ENCODE results near the gene RBBP8NL. TPM values are rescaled to one million over a fixed set of nuclear protein-coding genes. Genes with fewer than 3 reads are reported as not detected.

The RBBP8NL gene
- total RNA-seq, 2 experiments from 2014 or later, result not detected

DNA sequence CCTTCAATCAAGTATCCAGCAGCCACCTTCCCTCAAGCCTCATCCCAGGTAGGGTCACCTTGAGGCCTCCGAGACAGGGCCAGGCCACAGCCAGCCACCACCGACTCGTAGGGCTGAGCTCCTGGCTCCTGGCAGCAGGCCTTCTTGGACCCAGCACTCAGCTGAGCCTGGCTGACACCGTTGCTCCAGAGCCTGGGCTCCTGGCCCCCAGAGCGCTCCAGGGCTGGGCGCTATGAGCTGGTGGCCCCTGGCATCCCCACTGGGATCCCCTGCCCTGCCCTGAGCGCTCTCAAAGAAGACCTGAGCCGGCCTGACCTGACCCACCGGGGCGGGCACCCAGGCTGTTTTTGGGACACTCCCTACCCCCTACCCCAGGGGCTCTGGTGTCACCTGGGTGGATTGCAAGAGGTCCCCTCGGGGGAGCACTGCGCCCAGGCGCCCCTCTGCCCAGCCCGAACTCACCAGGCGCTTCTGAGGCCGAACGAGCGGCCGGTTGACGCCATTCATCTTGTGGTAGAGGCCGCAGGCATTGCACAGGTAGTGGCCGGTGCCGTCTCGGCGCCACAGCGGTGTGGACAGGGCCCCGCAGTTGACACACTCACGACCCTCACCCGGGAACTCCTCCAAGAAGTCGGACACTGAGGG lies 45.7 kb upstream of the RBBP8NL start:
- H3K27ac ChIP-seq (ENCODE audit: low read depth in 1 of 2, low read length in 2 of 2), result no peak overlapping the region
- ChIA-PET CTCF (no interaction called here), POLR2A (no interaction called here)
- DNase-seq (no peak), ATAC-seq (ENCODE audit: poor library complexity) (no peak)
- no peaks in the 10 kb centered on the region for H3K4me1 Mint-ChIP-seq (ENCODE audit: low read depth)
- H3K4me1 ChIP-seq (ENCODE audit: insufficient read depth, low read length), result peaks cover 8% of the 10 kb centered on the region
- H3K9me3 Mint-ChIP-seq, result no peaks in the 10 kb centered on the region
- peaks cover 46% of the 10 kb centered on the region for H3K27me3 Mint-ChIP-seq
- H3K27me3 ChIP-seq (ENCODE audit: control insufficient read depth in 1 of 2, insufficient read depth in 2 of 2, low read length in 2 of 2), result peaks cover 49 to 51% of the 10 kb centered on the region in 2 experiments
- no peak overlapping the region for H3K27ac Mint-ChIP-seq
- peaks cover 0 to 15% of the 10 kb centered on the region in 2 experiments for H3K9me3 ChIP-seq (ENCODE audit: control insufficient read depth in 1 of 2, insufficient read depth in 1 of 2, low read length in 2 of 2)
- H3K36me3 Mint-ChIP-seq (ENCODE audit: low read depth), result no peaks in the 10 kb centered on the region
- no peak overlapping the region for H3K4me3 Mint-ChIP-seq
- intact Hi-C loops (cut with DNase I, micrococcal nuclease), result no loop called here
- TF ChIP-seq, protein P1, sequence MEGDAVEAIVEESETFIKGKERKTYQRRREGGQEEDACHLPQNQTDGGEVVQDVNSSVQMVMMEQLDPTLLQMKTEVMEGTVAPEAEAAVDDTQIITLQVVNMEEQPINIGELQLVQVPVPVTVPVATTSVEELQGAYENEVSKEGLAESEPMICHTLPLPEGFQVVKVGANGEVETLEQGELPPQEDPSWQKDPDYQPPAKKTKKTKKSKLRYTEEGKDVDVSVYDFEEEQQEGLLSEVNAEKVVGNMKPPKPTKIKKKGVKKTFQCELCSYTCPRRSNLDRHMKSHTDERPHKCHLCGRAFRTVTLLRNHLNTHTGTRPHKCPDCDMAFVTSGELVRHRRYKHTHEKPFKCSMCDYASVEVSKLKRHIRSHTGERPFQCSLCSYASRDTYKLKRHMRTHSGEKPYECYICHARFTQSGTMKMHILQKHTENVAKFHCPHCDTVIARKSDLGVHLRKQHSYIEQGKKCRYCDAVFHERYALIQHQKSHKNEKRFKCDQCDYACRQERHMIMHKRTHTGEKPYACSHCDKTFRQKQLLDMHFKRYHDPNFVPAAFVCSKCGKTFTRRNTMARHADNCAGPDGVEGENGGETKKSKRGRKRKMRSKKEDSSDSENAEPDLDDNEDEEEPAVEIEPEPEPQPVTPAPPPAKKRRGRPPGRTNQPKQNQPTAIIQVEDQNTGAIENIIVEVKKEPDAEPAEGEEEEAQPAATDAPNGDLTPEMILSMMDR (IDR thresholded peaks at IDR 0.05), result no peak
- no peak overlapping the region for H3K4me3 ChIP-seq (ENCODE audit: low read length)
- H3K36me3 ChIP-seq (ENCODE audit: insufficient read depth, low read length), result no peaks in the 10 kb centered on the region

DNA sequence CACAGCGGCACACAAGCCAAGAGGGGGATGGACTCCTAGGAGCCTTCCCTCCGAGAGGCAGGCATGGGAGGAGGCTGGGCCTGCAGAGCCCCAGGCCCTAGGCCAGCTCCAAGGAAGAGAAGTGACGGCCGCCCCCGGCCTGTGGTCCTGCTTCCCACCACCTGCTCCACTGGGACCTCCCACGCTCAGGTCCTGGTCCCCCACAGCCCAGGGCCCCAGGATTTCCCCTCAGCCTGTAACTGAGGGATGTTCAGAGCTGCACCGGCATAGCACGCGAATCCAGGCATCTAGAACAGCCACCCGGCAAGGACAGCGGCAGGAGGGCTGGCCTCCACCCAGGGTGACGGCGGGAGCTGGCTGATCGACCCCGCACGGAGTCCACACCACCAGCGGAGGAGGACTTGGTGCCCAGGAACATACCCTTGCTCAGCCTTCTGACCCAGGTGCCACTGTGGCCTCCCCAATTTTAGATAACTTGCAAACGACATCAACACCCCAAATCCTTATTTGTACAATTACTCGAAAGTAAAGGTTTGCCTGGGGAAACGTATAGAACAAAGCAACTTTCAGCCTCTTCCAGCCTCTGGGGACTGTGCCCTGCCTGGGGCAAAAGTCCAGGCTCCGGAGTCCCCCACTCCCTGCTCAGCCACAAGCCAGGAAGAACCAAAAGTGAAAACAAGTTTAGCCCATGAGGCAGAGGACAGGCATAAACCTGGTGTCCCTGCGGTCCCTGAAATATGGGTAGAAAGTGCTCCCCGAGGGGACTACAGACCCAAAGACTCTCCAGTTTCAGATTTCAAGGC lies 45.0 kb upstream of the RBBP8NL start:
- H3K9me3 Mint-ChIP-seq, result no peaks in the 10 kb centered on the region
- POLR2A ChIA-PET, result no interaction called here
- Histone ChIP-seq H3K36me3 (ENCODE audit: insufficient read depth, low read length) (no peaks in the 10 kb centered on the region), H3K27ac (ENCODE audit: low read depth in 1 of 2, low read length in 2 of 2) (no peak overlapping the region), H3K4me1 (ENCODE audit: insufficient read depth, low read length) (peaks cover 8% of the 10 kb centered on the region), H3K4me3 (ENCODE audit: low read length) (no peak overlapping the region), H3K27me3 (ENCODE audit: control insufficient read depth in 1 of 2, insufficient read depth in 2 of 2, low read length in 2 of 2) (peaks cover 42 to 45% of the 10 kb centered on the region in 2 experiments), H3K9me3 (ENCODE audit: control insufficient read depth in 1 of 2, insufficient read depth in 1 of 2, low read length in 2 of 2) (peaks cover 0 to 8% of the 10 kb centered on the region in 2 experiments)
- no peak overlapping the region for H3K27ac Mint-ChIP-seq
- TF ChIP-seq, protein P1 (IDR thresholded peaks at IDR 0.05), result no peak
- peaks cover 39% of the 10 kb centered on the region for H3K27me3 Mint-ChIP-seq
- intact Hi-C loops (cut with DNase I, micrococcal nuclease), result no loop called here
- ATAC-seq (ENCODE audit: poor library complexity) (no peak), DNase-seq (no peak)
- H3K36me3 Mint-ChIP-seq (ENCODE audit: low read depth), result no peaks in the 10 kb centered on the region
- no peak overlapping the region for H3K4me3 Mint-ChIP-seq
- H3K4me1 Mint-ChIP-seq (ENCODE audit: low read depth), result no peaks in the 10 kb centered on the region
- CTCF ChIA-PET, result no interaction called here

DNA sequence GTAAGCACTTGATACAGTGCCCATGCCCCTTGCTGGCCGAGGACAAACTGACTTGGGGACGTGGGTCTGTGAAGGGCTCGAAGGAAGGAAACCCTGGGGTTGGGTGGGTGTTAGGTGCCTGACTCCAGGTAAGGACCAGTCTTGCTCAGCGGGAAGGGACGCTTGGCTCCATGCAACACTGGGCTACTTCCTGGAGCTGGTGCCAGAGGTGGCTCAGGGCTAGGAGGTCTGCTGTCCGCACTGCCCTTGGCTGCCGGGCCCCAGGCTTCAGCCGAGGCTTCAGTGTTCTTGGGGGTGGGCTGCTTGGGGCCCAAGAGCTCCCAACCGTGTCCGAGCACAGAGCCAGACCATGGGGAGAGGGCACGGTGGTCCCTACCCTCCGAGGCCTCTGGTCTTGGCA lies 43.1 kb upstream of the RBBP8NL start:
- TF ChIP-seq, protein P1 (IDR thresholded peaks at IDR 0.05), result no peak
- H3K27ac Mint-ChIP-seq, result no peak overlapping the region
- no peak for ATAC-seq (ENCODE audit: poor library complexity)

More for the DNA sequence above, 43.1 kb upstream of the RBBP8NL start:
- ChIA-PET CTCF (no interaction called here), POLR2A (no interaction called here)
- H3K4me1 ChIP-seq (ENCODE audit: insufficient read depth, low read length), result no peaks in the 10 kb centered on the region
- no peaks in the 10 kb centered on the region for H3K4me1 Mint-ChIP-seq (ENCODE audit: low read depth)
- no peak overlapping the region for H3K4me3 Mint-ChIP-seq
- H3K27me3 ChIP-seq (ENCODE audit: control insufficient read depth in 1 of 2, insufficient read depth in 2 of 2, low read length in 2 of 2), result peaks cover 36 to 37% of the 10 kb centered on the region in 2 experiments
- H3K4me3 ChIP-seq (ENCODE audit: low read length), result no peak overlapping the region
- H3K36me3 Mint-ChIP-seq (ENCODE audit: low read depth), result no peaks in the 10 kb centered on the region
- H3K9me3 Mint-ChIP-seq, result no peaks in the 10 kb centered on the region
- peaks cover 31% of the 10 kb centered on the region for H3K27me3 Mint-ChIP-seq
- DNase-seq, result no peak
- intact Hi-C loops (cut with DNase I, micrococcal nuclease), result no loop called here
- H3K36me3 ChIP-seq (ENCODE audit: insufficient read depth, low read length), result no peaks in the 10 kb centered on the region
- H3K27ac ChIP-seq (ENCODE audit: low read depth in 1 of 2, low read length in 2 of 2), result no peak overlapping the region
- H3K9me3 ChIP-seq (ENCODE audit: control insufficient read depth in 1 of 2, insufficient read depth in 1 of 2, low read length in 2 of 2), result peaks cover 0 to 7% of the 10 kb centered on the region in 2 experiments

All from CD4-positive, alpha-beta T cell (primary cell).